HT1080 (cell line): ENCODE data around the gene RHO. TPM values are rescaled to one million over a fixed set of nuclear protein-coding genes. Genes with fewer than 3 reads are reported as not detected.

Experiments
- DNase-seq: peaks from one replicate; pipeline ENCODE4 v3.0.0-alpha.2; 2015; ENCODE audit warnings: low read depth
- total RNA-seq: library from RNA; depleted of rRNA; stranded (reverse); fragments of >200 nt; shearing (Covaris generic); gene quantifications from 2 replicates; pipeline ENCODE4 v1.2.3, GENCODE V29; 2014

RHO gene
- total RNA-seq, 1 experiment from 2014 or later: not detected

DNA sequence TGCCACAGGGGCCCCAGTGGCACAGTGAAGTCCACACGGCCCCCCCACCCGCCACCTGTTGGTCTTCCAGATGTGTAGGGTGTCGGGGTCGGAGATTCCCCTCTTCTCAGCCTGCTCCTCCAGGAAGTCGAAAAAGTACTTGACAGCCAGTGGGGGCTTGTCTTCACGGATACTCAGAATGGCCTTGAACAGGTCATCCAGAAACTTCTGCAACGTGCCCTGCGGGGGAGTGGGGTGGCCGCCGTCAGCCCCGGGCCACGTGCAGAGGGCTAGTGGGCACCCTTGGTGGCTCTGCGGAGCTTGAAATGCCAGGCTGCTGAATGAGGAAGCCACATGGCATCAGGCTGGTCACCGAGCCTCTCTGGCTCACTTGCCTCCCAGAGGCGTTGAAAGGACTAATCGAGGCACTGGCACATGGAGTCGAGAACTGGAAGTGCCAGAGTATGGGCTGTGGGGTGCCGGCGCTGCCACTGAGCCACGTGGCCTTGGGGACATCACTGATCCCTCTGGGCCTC, 31.2 kb downstream of the RHO start:
- no peak for DNase-seq

DNA sequence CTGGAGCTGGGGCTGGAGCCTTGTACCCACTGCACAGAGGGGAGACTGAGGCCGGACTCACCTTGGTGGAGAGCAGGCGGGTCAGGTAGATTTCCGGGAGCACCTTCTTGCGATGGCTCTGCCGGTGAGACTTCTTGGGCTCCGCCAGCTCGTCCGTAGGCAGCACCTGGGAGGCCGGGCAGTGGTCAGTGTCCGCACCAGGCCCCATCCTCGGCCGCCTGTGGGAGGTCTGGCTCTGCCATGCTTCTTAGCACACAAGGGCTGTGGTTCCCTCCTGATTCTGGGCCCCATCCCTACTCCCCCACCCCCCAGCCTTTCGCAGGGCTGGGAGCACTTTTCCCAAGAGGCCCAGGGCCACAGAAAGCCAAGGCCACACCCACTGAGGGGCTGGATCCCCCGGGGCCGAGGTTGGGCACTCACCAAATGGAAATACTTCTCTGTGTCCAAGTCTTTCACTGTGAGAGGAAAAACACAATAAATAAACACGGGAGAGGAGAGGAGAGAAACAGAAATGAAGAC, 31.9 kb downstream of the RHO start:
- no peak for DNase-seq

DNA sequence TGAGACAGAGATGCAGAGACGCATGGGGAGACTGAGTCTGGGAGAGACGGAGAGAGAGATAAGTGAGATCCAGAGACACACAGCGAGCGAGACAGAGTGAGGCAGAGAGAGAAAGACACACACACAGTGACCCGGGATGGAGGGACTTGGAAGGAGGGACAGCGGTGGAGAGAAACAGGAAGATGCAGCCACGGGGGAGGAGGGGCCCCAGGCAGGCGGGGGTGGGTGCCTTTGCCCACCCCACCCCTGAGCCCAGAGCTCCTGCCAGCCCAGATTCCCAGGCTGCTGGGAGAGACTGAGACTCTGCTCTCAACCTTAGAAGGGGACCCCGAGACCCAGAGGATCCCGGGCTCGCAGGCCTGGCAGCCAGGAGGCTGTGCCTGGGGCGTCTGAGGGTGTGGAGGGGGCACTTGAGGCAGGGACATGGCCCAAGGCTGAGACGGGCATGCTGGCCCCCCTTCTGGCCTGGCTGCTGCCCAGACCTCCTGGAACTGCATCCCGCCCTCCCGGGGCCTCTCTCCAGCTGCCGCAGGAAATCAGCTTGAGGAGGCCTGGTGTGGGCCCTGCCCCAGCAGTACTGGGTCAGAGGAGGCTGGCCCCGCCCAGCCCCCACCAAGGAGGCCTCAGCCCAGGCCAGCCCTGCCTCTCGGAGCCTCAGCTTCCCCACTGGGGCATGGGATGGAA, 32.6 kb downstream of the RHO start:
- no peak for DNase-seq

DNA sequence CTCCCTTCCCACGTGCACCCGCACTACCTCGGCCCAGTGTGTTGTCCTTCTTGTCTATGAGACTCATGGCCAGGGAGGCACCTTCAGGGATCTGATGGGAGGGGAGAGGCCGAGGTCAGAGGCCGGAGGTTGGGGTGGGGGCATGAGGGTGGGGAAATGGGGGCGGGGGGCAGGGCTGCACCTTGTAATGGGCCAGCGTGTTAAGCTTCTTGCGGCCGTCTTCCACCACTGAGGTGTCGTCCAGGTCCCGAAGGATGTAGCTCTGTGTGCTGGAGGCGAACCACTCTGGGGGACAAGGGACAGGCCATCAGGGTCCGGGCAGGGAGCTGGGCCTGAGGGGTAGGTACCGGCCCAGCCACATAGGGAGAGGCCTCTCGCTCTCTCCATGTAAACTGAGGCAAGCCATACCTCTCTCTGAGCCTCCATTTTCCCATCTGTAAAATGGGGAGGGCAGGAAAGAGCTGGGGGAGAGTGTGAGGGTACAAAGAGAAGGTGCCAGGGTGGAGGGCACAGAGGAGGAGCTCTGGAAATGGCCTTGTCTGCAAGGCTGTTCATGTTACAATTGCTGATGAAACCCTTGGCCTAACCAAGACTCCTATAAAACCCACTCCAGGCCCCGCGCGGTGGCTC, 33.3 kb downstream of the RHO start:
- DNase-seq: no peak

DNA sequence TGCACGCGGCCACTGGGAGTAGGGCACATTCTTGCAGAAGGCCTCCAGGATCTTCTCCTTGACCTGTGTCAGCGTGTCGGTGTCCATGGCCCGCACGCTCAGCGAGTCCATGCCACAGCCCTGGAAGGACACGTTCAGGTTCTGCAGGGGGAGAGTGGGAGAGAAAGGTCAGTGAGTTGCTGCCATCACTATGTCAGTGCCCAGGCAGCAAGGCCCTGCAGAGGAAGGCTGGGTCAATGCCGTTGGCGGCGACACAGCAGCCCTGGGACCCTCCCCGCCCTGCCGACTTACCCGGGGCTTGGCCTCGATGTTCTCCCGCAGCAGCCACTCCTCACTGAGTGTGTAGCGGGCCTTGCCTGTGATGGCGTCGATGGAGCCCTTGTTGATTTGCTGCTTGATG, 34.4 kb downstream of the RHO start:
- DNase-seq: no peak

DNA sequence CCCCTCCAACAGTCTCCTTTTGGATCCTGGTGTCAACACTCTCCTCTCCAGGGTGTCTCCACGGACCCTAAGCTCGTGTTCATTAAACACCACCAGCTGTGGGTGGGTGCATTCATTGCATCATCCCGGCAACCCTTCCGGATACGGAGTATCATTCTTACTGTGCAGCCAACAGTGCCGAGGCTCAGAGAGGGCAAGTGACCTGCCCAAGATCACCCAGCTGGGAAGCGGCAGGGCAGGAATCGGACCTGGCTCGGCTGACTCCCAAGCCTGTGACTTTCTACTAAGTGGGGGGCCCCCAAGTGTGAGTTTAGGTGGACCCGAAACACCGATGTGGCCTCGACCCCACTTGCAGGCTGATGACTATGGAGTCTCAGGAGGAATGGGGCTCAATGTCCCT, 34.9 kb downstream of the RHO start:
- no peak for DNase-seq

DNA sequence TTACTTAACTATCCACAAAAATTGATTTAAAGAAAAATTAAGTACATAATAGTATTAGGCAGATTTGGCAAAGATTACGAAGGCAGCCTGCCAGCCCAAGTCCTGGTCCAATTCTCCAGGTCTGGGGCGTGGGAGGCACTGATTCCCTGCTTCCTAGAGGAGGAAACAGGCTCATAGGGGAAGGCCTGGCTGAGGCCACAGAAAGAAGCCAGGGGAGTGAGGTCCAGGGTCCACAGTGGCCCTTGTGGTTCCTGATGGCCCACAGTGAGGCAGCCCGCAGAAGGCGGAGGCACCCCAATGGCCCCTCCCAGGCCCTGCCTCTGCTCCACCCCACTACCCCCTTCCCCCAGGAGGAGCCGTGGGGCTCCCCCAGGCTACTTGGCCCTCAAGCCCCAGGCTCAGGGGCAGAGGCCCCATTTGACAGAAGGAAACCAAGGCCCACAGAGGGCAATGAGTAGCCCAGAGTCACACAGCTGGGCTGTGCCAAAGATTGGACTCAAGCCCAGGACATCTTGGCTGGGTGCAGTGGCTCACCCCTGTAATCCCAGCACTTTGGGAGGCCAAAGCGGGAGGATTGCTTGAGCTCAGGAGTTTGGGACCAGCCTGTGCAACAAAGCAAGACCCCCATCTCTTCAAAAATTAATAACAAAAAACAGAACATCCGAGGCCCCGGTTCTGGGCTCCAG, 35.6 kb downstream of the RHO start:
- DNase-seq: no peak

DNA sequence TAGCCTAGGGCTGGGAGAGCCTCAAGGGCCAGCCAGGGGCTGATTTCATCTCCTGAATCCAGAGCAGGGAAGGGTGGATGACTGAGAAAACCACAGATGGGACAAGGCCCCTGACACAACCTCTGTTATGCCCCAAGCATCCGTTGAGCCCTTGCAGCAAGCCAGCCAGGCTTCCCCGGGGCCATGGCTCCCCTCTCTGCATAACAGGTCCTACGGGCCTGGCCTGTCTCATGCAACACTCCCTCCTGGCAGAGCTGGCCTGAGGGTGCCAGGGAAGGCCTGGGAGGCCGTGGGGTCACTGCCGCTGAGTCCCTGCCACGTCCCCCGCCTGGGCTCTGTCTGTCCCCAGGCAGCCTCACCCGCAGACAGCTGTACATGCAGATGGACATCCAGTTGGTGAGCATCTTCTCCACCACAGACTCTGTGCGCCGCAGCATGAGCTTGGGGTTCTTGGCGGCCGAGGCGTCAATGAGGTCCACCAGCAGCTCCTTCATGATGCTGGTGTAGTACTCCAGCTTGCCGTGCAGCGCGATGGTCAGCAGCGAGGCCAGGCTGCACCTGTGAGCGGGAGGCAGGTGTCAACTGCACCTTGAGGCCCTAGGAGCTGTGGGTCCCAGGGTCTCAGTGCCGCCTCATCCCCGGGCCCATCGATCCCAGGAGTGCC, 36.7 kb downstream of the RHO start:
- DNase-seq: no peak

DNA sequence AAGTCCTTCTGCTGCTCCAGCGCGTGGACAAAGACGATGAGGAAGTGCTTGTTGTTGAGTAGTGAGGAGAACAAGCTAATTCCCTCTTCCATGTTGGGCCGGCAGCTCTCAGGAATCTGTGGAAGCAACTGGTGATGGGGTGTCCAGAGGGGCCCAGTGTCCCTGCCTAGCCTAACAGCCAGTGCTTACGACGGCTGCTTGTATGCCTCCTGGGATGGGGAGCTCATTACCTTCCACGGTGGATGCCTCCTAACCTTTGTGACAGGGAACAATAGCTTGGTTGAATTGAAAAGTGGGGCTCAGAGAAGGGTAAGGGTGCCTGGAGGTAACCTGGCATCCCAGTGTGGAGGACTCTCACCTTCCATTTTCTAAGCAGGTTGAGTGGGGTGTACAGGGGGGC, 37.5 kb downstream of the RHO start:
- no peak for DNase-seq

DNA sequence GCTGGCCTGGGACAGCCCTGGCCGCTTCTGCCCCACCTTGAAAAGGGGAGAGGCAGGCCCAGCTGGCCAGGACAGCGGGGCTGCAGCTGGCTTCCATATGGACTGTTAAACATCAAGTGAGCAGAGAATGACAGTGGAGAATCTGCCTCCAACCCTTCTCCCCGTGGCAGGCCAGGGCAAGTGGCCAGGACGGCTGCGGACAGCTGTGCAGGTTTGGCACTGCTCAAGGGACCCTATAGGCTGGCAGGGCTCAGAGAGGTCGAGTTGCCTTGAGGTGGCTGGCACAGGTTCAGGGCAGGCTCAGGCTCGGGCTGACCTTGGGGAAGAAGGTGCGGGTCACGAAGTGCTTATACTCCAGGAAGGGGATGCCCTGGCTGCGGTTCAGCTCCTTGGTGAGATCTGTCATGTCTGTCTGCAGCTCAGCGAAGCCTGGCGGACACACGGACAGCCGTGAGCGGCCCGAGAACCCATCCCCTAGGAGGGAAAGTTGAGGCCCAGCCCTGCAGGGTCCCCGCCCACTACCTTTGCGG, 38.8 kb downstream of the RHO start:
- no peak for DNase-seq

DNA sequence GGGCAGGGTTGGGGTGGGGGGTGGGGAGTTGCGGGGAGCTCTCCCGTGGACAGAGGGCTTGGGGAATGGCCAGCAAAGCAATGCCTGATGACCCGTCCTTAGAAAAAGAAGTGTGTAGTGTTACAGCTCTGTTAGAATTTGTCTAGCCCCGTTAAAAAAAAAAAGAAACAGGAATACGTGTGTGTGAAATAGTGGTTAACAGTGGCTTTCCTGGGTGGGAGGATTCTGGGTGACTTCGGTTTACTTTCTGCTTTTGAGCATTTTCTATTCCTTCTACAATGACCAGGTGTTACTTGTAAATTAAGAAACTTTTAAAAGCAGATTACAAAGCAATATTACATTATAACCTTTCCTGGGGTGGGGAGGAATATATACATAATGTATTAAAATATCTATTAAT, 39.5 kb downstream of the RHO start:
- DNase-seq: no peak

DNA sequence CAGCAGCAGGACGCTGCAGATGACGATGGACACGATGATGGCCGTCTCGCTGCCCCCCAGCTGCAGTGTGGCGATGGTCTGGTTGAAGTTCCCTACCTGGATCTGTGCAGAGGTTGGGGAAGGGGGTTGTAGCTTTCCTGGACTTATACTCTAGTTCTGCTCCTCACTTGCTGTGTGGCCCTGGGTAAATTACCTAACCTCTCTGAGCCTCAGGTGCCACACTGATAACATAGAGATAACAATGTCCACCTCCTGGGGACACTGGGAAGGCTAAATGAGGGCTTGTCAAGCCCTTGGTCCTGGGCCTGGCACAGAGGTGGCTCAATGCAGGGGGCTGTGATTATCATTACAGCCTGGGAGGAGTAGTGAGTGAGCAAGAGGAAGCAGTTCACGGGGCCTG, 41.4 kb downstream of the RHO start:
- no peak for DNase-seq

DNA sequence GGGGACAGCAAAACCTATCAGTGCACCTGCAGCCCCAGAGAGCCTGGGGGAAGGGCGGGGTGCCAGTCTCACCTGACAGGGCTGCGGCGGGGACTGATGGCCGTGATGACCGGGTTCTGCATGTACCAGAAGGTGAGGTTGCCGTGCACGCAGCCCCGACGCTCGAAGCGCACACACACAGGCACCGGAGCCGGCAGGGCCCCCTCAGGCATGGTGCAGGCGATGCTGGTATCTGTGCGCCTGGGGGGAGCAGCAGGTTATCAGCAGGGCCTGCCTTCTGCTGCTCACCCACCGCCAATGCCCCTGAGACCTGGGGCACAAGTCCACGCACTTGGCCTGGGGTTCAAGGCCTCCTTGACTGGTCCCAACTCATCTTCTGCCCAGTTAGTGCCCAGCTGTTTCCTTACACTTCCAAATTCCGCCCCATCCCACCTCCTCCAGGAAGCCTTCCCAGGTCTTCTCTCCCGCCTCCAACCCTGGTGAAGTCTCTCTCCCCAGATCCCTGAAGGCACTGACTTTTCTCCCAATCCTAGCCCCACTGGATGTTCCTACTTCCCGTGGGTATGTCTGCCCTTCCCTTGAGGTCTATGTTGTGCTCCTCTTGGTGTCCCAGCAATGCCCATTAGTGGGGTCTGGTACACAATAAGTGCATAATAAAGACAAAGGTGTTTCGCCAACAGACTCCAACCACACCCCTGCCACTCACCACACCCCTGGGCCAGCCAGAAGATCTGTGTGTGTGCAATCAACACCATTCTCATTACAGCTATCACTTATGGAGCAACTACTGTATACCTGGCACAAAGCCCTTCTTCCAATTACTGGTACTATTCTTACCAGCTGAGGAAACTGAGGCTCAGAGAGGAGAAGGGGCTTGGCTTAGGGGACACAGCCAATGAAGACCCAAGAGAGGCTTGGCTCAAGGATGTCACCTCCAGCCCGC, 43.4 kb downstream of the RHO start:
- no peak for DNase-seq

DNA sequence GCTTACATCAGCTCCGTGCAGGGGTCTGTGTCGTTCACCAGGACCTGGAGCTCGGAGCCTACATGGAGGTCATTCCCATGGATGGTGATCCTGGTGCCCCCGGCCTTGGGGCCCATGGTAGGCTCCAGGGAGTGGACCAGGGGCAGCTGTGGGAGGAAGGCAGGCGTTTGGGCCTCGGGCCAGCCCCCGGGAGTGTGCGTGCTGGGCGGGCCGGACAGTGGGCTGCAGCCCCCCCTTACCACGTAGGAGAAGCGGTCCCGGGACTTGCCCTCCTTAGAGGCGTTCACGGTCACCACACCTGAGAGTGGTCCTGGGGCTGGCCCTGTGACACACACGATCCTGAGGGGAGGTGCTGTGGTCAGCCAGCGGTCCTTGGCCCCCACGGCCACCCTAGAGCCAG, 44.2 kb downstream of the RHO start:
- DNase-seq: no peak

DNA sequence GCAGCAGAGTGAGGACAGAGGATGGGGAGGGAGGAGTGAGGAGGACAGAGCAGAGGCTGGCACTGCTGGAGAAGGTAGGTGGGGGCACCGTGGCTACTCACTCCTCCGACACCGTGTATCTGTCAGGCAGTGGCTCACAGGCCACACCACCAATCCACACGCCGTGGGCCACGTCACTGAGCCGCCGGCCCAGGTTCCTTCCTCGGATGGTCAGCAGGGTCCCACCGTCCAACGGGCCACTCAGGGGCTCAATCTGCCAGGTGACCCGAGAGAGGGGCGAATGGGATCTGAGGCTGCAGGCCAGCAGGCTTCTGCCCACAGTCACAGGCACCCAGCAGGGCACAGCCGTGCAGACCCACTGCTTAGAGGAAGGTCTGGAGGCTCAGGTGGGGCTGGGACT, 45.1 kb downstream of the RHO start:
- DNase-seq: no peak

DNA sequence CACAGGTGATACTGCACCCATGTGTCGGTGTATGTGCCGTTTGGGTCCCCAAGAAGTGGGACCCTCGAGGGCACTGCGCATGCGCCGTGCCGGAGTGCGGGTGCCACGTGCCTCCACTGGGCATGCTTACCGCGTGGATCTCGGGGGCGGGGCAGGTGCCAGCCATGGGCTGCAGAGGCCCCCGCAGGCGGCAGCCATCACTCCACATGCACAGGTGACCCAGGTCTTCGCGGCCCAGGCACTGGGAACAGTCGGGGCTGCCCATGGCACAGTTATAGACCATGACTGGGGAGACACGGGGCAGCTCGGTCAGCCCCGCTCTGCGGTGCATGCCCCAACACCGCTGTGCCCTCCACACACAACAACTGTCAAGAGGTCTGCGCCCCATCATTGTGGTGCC, 45.8 kb downstream of the RHO start:
- no peak for DNase-seq

DNA sequence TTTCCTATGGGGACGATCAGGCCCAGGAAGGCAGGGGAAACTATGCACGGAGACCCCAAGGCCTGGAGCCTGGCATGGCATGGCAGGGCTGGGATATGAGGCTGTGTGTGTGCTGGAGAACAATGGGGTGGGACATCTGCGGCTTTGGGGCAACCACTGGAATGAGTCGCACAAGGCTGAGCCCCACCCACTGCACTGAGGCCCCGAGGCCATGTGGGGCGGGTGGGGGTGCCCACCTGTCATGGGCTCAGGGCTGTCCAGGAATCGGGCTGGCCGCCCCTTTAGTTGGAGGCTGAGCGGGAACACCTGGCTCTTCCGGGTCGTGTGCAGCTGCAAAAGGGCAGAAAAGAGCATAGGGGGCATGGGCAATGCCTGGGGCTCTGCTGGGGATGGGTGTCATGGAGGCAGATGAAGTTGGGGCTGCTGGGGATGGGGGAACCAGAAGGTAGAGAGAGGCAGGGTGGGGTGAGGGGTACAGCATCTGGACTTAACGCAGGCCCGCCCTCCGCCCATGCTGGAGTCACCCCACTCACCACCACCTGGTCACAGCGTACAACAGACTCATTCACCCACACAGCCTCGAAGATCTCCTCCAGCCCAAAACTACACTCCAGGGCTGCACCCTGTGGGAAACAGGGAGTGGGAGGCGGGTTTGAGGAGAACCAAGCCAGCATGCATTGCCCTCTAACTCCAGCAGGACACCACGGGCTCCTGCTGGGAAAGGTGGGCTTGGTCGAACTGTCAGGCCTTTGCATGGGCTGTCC, 47.0 kb downstream of the RHO start:
- DNase-seq: no peak

DNA sequence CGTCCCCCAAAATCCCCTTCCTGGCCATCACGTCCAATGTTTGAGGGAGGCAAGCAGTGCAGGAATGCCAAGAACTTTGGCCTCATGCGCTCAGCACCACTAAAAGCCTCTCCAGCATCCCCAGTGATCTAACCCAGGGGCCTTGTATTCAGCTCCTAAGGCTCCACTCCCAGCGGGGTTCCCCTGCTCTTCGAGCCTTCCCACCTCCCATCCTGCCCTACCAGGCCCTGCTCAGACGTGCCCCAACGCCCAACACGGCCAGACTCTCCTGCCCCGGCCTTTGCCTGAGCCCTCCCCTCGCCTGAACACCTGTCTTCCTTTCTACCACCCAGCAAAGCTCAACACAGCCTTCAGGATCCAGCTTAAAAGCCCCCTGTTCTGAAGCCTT, 47.6 kb downstream of the RHO start:
- DNase-seq: no peak

DNA sequence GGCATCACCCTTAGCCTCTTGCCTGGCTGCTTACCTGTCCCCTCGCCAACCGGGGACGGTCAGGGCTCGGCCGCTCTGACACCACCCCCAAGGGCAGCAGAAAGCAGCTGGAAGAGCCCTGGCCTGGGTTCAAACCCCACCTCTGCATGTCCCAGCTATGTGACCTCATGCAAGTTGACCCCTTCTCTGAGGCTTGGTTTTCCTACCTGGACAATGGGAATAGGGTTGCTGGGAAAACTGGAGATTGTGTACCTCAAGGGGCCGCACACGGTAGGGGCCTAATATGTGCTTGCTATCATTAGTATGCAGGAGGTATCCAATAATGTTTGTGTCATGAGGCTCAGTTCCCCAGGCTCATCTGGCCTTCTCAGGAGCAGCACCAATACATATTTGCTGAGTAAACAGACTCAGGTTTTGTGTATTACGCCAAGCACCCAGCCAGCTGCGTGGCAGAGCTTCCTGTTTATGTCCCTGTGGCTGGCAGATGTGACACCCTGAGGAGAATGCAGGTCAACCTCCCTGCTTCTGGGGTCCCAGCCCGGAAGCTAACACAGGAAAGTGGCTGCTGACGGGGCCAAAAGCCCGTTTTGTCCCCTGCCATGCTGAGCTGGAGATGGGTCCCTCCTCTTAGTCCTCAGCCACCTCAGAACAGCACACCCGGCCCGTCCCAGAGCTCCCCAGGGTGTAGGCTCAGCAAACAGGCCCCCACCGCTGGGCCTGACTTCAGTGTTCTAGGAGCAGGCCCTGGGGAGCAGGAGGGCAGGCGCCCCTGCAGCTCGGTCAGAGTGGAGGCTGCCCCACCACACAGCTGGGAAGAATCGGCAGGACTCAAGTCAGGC, 48.3 kb downstream of the RHO start:
- no peak for DNase-seq
